Neural cell (in vitro differentiated cells): Measurements from ENCODE around the gene ARHGEF5. TPM values are rescaled to one million over a fixed set of nuclear protein-coding genes. Genes with fewer than 3 reads are reported as not detected.
"Not testable (repeated sequence)": the region's sequence is repeated elsewhere in the genome, so short reads cannot be mapped to it uniquely, and the experiment has no call there.

Experiments
- H2AFZ ChIP-seq: fragments of 200-600, 300-800 bp; sonication (generic), shearing (Covaris generic); 2 replicates; pipeline ENCODE4 v1.6.0; 2014; ENCODE audit warnings: low read depth, mild to moderate bottlenecking, antibody characterized with exemption, low read length, moderate library complexity
- H3F3A ChIP-seq: fragments of 200-600 bp; shearing (Covaris generic); 2 replicates; pipeline ENCODE4 v1.6.1; 2016; ENCODE audit warnings: mild to moderate bottlenecking, moderate library complexity, mixed read lengths, antibody characterized with exemption, low read length; ENCODE audit not compliant: insufficient read depth, poor library complexity, severe bottlenecking
- H3K27ac ChIP-seq: fragments of 200-600, 300-800 bp; sonication (generic), shearing (Covaris generic); 2 replicates; pipeline ENCODE4 v1.5.1; 2014; ENCODE audit warnings: mild to moderate bottlenecking, low read length, moderate library complexity
- H3K27me3 ChIP-seq: fragments of 300-800, 200-600 bp; sonication (generic), shearing (Covaris generic); 2 replicates; pipeline ENCODE4 v1.6.0; 2014; ENCODE audit warnings: mild to moderate bottlenecking, low read depth, low read length, moderate library complexity; ENCODE audit not compliant: insufficient read depth
- H3K36me3 ChIP-seq: fragments of 300-800, 200-600 bp; sonication (generic), shearing (Covaris generic); 2 replicates; pipeline ENCODE4 v1.5.1; 2014; ENCODE audit warnings: mild to moderate bottlenecking, antibody characterized with exemption, low read length, moderate library complexity; ENCODE audit not compliant: insufficient read depth
- H3K4me2 ChIP-seq: fragments of 300-800, 200-600 bp; sonication (generic), shearing (Covaris generic); 2 replicates; pipeline ENCODE4 v1.6.0; 2014; ENCODE audit warnings: mild to moderate bottlenecking, low read length
- H3K4me3 ChIP-seq: fragments of 300-800, 200-600 bp; sonication (generic), shearing (Covaris generic); 2 replicates; pipeline ENCODE4 v1.5.1; 2014; ENCODE audit warnings: mild to moderate bottlenecking, low read length, moderate library complexity
- H3K79me2 ChIP-seq: fragments of 200-600 bp; shearing (Covaris generic); replicated peaks from 2 replicates; pipeline ENCODE4 v1.6.0; 2014; ENCODE audit warnings: mild to moderate bottlenecking, low read length, moderate library complexity; ENCODE audit not compliant: insufficient read depth
- H3K9ac ChIP-seq: fragments of 300-800, 200-600 bp; sonication (generic), shearing (Covaris generic); 2 replicates; pipeline ENCODE4 v1.6.1; 2016; ENCODE audit warnings: mild to moderate bottlenecking, low read length, mixed read lengths
- H3K9me2 ChIP-seq: fragments of 200-600 bp; shearing (Covaris generic); 2 replicates; pipeline ENCODE4 v1.6.1; 2016; ENCODE audit warnings: mild to moderate bottlenecking, low read length, mixed read lengths; ENCODE audit not compliant: insufficient read depth
- H3K9me3 ChIP-seq: fragments of 200-600, 300-800 bp; sonication (generic), shearing (Covaris generic); 2 replicates; pipeline ENCODE4 v1.6.1; 2016; ENCODE audit warnings: mild to moderate bottlenecking, mixed run types, low read length, moderate library complexity, mixed read lengths
- H4K20me1 ChIP-seq: fragments of 200-600 bp; shearing (Covaris generic); 2 replicates; pipeline ENCODE4 v1.6.1; 2016; ENCODE audit warnings: mild to moderate bottlenecking, mixed run types; ENCODE audit not compliant: insufficient read depth
- polyA plus RNA-seq: library from polyadenylated mRNA; depleted of rRNA; stranded (reverse); fragments of >200 nt; gene quantifications from 2 replicates; pipeline ENCODE4 v1.2.3, GENCODE V29; 2014

ARHGEF5 gene
- polyA plus RNA-seq, 1 donor from 2014 or later: not detected

DNA sequence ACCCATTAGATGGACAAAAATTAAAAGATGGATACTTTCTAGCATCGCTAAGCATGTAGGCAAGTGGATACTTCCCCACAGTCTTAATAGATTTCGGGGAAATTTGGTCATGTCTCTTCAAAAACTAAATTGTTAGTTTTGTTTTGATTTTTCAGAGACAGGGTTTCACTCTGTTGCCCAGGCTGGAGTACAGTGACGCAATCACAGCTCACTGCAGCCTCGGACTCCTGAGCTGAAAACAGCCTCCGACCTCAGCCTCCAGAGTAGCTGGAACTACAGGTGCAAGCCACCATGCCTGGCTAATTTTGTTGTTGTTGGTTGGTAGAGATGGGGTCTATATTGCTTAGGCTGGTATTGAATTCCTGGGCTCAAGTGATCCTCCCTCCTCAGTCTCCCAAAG lies 29.3 kb upstream of the ARHGEF5 start:
- H3K27ac ChIP-seq: not testable (repeated sequence)

DNA sequence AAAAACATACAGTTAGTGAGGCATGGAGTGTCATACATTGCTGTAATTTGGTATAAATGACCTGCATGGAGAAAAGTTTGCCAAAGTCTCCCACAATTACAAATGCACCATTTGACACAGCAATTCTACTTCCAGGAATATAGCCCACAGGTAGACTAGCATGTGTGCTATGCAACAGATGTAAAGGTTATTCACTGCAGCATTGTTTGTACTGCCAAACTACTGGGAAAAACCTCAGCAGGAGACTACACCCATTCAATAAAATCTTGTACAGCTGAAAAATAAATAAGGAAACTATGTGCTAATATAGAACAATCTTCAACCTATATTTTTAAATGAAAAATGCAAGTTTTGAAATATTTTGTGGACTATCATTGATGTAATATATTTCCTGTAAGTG lies 25.2 kb upstream of the ARHGEF5 start:
- not testable (repeated sequence) for H3K27me3 ChIP-seq, H3F3A ChIP-seq, H3K9ac ChIP-seq, H2AFZ ChIP-seq, H3K9me2 ChIP-seq, H3K4me3 ChIP-seq, H3K27ac ChIP-seq, H3K4me2 ChIP-seq, H3K36me3 ChIP-seq, H3K79me2 ChIP-seq, H3K9me3 ChIP-seq, H4K20me1 ChIP-seq

More for the DNA sequence above, 29.3 kb upstream of the ARHGEF5 start:
- H3K36me3 ChIP-seq, H3F3A ChIP-seq, H3K4me3 ChIP-seq, H3K4me2 ChIP-seq, H2AFZ ChIP-seq, H3K79me2 ChIP-seq, H3K9me3 ChIP-seq, H3K9ac ChIP-seq, H3K9me2 ChIP-seq, H4K20me1 ChIP-seq, H3K27me3 ChIP-seq: not testable (repeated sequence)

DNA sequence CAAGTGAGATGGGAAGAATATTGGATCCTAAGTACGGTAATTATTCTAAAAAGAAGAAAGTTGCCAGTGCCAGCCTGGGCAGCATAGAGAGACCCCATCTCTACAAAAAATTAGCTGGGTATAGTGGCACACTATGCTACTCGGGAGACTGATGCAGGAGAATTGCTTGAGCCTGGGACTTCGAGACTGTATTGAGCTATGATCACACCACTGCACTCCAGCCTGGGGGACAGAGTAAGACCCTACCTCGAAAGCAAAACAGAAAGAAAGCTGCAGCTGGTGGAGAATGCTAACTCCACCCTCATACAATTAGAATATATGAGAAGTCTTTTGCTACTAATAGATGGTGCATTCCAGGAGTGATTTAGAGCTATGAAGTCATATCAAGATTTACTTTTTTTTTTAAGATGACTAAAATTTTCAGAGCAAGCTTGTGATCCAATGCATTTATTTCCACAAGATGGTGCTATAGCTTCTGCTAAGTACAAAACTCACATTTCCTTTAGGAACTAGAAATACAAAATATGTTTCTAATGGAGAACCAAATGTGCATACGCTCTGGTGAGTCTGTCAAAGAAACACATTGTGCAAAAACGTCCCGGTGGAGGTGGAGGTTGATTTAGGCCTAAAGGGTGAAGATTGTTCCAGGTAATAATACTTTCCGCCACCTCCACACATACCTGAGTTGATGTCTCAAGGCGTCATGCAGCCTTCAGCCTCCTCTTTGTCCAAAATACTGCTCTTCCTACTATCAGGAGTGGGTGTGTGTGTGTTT lies 23.8 kb upstream of the ARHGEF5 start:
- H3K4me2 ChIP-seq, H3F3A ChIP-seq, H3K9me3 ChIP-seq, H3K27ac ChIP-seq, H2AFZ ChIP-seq, H3K79me2 ChIP-seq, H3K9me2 ChIP-seq, H3K27me3 ChIP-seq, H4K20me1 ChIP-seq, H3K36me3 ChIP-seq, H3K9ac ChIP-seq, H3K4me3 ChIP-seq: not testable (repeated sequence)

DNA sequence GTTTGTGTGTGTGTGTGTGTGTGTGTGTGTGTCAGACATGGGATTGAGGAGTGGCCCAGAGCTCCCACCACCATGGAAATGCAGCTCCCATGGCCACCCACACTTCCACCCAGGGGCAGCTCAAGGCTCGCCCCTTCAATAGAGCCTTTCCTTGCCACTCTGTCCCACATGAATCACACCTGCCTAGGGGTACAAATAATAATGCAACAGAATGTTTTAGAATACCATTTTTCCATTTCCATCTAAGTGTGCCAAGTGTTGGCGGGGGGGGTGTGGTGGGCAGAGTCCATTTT lies 23.3 kb upstream of the ARHGEF5 start:
- H3K9me2 ChIP-seq, H3K27me3 ChIP-seq, H3K27ac ChIP-seq, H3K4me2 ChIP-seq, H3K4me3 ChIP-seq, H3K9ac ChIP-seq, H3F3A ChIP-seq, H3K36me3 ChIP-seq, H3K9me3 ChIP-seq, H4K20me1 ChIP-seq, H3K79me2 ChIP-seq, H2AFZ ChIP-seq: not testable (repeated sequence)

DNA sequence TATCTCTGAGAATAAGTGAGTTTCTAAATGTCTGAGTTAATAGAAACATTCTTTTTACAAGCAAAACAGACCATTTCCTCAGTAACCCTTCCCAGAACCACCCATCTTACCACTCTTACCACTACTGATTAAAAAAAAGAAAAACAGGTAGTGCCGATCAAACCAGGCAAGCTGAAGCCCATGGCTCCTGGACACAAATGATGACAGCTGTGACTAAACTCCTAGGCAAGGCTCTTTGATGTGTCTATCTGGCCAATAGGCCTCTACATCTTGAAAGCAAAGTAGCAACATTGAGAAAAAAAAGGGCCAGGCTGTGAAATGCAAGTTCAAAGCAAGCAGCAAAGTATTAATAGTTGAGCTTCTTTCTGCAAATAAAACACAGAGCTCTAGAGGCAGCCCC lies 6.6 kb upstream of the ARHGEF5 start:
- not testable (repeated sequence) for H3K27me3 ChIP-seq, H3K9ac ChIP-seq, H3K4me3 ChIP-seq, H3K9me2 ChIP-seq, H3K9me3 ChIP-seq, H4K20me1 ChIP-seq, H2AFZ ChIP-seq, H3F3A ChIP-seq, H3K79me2 ChIP-seq, H3K4me2 ChIP-seq, H3K27ac ChIP-seq, H3K36me3 ChIP-seq

DNA sequence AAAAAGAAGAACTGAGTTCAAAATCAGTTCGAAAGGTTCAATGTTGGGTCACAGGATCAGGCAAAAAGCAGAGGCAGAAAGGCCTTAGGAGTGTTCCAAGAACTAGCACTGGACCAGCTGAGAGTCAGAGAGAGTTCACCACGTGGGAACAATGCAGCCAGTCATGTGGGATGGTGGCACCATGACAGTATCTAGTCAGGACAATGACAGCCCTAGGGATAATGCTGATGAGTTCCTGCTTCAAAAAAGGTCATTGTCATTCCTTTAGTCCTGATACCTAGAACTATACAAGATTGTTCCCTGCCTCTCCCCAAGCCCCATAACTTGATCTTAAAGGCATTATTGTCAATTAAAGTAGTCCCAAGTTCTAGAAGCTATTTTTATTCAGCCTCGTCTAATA lies 3.5 kb upstream of the ARHGEF5 start:
- not testable (repeated sequence) for H3K27me3 ChIP-seq, H3K27ac ChIP-seq, H4K20me1 ChIP-seq, H3K4me2 ChIP-seq, H3K9me3 ChIP-seq, H2AFZ ChIP-seq, H3F3A ChIP-seq, H3K4me3 ChIP-seq, H3K79me2 ChIP-seq, H3K9me2 ChIP-seq, H3K36me3 ChIP-seq, H3K9ac ChIP-seq

DNA sequence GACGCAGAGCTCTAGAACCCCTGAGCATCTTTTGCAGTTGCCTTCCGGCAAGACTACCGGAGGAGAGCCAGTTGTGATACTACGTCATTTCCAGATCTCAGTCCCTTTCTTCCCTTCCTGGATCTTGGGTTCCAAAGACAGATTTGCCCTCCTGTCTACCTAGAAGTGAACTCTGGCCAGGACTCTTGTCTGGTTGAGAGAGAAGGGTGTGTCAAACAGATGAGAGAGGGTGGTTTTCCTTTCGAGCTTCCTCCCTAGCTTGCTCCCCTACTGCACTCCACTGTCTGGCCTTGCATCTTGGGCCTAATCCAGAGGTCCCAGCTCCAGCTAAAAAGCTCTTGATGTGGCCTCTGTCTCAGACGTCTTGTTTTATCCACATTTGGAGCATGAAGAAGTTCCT lies 983 bp downstream of the ARHGEF5 start:
- H3K36me3 ChIP-seq, H3K79me2 ChIP-seq, H3K27ac ChIP-seq, H4K20me1 ChIP-seq, H3K9me3 ChIP-seq, H3K9me2 ChIP-seq, H3K27me3 ChIP-seq, H3K9ac ChIP-seq, H3K4me2 ChIP-seq, H2AFZ ChIP-seq, H3K4me3 ChIP-seq, H3F3A ChIP-seq: not testable (repeated sequence)

DNA sequence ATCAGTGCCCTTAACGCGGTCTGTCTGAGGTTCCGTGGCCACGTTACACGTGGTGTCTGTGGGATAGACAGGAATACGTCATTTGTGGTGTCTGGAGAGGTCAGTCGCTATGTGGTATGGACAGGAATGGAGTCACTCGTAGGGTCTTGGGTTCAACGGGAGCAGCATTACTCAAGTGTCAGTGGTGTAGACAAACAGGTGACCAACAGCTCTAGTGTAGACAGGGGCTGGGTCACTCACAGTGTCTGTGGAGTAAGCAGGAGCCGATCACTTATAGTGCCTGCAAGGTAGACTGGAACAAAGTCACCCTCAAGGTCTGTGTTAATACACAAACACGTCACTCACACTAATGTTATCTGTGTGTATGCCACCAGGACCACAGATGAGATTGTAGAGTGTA lies 1.7 kb downstream of the ARHGEF5 start:
- H3K4me2 ChIP-seq, H3K9ac ChIP-seq, H3K9me3 ChIP-seq, H3K9me2 ChIP-seq, H4K20me1 ChIP-seq, H3K27ac ChIP-seq, H3F3A ChIP-seq, H2AFZ ChIP-seq, H3K27me3 ChIP-seq, H3K79me2 ChIP-seq, H3K4me3 ChIP-seq, H3K36me3 ChIP-seq: not testable (repeated sequence)
